Cortex of kidney (tissue), 1 donor: Measurements from ENCODE around the gene SPSB3.

Experiments used
- DNase-seq: peaks from one replicate; lab custom pipeline; 2025; lab: John Stamatoyannopoulos, UW

The SPSB3 gene

GRCh38 chr16:1775006-1775845, 7.1 kb downstream of the SPSB3 start:
- DNase-seq: no peak

DNA sequence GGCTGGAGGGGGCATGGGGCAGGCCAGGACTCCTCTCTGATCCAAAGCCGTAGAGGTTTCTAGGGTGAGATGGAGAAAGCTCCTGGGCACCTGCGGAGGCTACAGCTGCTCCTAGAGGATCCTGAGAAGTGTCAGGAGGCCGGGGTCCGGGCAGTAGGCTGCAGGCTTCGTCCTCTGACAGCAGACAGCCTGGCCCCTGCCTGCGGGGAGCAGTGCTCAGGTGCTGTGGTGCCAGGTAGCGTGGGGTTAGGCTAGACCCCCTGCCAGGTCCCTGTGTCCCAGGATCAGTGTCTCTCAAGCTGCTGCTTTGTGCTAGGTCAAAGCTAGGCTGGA, 8.0 kb downstream of the SPSB3 start:
- DNase-seq: no peak

DNA sequence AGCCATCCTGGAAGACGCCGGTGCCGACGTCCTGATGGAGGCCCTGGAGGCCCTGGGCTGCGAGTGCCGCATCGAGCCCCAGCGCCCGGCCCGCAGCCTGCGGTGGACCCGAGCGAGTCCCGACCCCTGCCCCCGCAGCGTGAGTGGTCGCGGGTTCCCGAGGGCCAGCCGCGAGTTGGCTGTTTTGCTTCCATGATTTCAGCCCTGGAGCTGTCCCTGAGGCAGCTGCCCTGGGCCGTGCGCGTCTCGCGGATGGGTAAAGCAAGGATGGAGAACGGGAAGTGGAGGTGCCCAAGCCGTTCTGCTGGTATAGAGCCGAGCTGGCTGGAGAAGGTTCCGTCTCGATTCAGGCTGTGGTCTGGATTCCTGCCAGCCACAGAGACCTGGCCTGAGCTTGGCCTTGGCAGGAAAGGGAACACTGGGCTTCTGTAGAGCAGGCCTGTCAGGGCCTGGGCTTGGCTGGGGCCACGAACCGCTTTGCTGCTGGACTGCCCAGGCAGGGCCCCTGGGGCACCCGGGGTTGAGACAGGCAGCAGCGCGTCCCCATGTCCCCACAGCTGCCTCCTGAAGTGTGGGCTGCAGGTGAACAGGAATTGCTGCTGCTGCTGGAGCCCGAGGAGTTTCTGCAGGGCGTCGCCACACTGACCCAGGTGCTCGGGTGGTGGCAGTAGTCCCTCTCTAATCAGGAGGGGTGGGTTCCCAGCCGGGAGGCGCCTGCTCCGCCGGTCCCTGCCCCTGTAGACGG, 8.5 kb downstream of the SPSB3 start:
- no peak for DNase-seq

GRCh38 chr16:1772908-1773702, 9.3 kb downstream of the SPSB3 start, which contains the start of gene MRPS34:
MRPS34 (minus strand) TSS chr16:1773134; CDS start chr16:1773119, 15 bp downstream.
- no peak for DNase-seq

GRCh38 chr16:1772362-1772907, 9.9 kb downstream of the SPSB3 start, which contains the start of gene EME2:
EME2 (plus strand) TSS chr16:1772810; CDS start chr16:1773228, 418 bp downstream.
- DNase-seq: no peak

GRCh38 chr16:1771864-1772361, 10.5 kb downstream of the SPSB3 start:
- no peak for DNase-seq

DNA sequence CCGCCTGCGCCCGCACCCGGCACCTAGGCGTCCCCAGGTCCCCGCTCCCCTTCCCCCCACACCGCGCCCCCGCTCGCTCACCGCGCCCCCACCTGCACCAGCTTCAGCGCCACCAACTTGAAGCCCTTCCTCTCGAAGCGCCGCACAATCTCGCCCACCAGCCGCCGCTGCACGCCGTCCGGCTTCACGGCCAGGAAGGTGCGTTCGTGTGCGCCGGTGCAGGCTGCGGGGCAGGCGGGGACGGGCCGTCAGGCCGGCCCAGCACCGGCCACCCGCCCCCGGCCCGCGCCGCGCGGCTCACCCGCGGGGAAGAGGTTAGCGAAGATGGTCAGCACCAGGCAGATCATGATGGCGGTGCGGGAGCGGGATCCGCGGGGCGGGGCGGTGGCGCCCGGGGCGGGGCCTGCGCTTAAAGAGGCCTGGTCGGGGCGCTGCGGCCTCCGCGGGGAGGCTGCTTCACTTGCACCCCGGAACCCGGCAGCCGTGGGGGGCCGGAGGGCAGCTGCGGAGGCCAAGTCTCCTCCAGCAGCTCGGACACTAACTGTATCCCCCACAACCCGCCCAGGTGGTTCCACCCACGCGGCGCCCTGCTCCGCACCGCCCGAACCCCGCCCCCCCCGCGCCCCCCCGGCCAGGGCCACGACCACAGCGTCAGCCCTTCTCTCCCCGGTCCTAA, 11.0 kb downstream of the SPSB3 start, which contains the start of gene NME3:
NME3 (minus strand) TSS at position 356 of the 676 bp plus-strand sequence; CDS start at position 347, 9 bp downstream.
- no peak for DNase-seq

- no peak for DNase-seq
These were observed 11.8 kb downstream of the SPSB3 start for GRCh38 chr16:1770328-1771187.

GRCh38 chr16:1769402-1770300, 12.7 kb downstream of the SPSB3 start:
- DNase-seq: no peak

DNA sequence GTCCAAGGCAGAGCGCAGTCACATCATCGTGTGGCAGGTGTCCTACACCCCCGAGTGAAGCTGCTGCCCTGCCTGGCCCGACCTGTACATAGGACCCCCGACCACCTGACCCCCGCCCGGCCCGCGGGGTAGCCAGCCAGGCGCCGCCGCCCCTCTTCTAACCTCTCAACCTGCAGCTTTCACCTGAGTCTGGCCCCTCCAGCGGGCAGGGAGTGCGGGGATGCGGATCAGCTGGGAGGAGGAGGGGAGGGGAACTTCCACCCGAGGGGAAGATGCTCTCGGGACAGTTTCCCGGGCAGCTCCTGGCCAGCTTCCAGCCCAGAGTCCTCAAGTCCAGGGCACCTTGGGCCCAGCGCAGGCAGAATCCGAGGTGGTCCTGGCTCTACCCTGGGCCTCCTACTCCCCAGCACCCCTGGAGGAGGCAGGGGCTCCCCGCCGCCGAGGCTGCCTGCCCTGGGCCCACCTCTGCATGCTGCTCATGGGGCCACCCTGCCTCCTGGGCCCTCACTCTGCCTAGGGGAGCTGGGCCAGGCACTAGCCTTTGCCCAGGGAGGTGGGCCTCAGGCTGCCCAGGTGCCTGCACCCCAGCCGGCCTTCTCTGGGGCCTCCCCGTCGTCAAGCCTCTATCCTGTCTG, 13.5 kb downstream of the SPSB3 start:
- DNase-seq: no peak

DNA sequence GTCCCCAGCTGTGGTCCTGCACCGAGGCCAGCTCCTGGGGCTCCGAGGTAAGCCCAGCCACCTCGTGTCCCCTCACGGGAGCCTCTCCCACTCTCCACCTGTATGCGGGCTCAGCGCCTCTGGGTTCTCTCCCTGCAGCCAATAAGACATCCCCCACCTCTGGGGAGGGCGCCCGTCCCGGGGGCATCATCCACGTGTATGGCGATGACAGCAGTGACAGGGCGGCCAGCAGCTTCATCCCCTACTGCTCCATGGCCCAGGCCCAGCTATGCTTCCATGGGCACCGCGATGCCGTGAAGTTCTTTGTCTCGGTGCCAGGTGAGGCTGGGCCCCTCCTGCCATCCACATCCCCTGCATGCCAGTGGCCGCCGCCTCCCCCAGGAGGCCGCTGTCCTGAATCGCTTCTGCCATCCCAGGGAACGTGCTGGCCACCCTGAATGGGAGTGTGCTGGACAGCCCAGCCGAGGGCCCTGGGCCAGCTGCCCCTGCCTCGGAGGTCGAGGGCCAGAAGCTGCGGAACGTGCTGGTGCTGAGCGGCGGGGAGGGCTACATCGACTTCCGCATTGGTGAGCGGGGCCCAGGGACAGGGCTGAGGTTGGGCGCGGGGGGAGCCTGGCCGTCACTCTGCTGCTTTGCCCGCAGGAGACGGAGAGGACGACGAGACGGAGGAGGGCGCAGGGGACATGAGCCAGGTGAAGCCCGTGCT, 14.2 kb downstream of the SPSB3 start:
- no peak for DNase-seq

DNA sequence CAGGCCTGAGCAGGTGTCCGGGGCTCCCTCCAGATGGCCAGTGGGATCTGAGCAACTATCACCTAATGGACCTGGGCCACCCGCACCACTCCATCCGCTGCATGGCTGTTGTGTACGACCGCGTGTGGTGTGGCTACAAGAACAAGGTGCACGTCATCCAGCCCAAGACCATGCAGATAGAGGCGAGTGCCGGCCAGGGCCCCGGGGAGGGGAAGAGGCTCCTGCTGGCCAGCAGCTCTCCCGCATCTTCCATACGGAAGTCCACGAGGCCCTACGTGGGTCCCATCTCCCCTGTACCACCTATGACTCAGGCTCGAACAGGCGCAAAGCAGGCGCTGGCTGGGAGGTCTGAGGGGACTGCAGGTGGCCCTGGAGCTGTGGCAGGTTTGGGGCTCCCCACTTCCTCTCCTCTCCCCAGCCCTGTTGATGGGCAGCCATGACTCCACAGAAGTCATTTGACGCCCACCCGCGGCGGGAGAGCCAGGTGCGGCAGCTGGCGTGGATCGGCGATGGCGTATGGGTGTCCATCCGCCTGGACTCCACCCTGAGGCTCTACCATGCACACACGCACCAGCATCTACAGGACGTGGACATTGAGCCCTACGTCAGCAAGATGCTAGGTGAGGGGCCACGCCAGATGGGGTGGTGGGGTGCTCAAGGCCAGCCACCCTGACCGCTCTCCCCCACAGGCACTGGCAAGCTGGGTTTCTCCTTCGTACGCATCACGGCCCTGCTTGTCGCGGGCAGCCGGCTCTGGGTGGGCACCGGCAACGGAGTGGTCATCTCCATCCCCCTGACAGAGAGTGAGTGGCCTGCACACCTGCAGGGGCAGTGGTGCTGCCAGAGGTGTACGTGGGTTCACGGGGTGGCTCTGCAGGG, 15.0 kb downstream of the SPSB3 start:
- no peak for DNase-seq

- DNase-seq: no peak
These were observed 15.7 kb downstream of the SPSB3 start for GRCh38 chr16:1766701-1767100.

GRCh38 chr16:1766231-1766630, 16.1 kb downstream of the SPSB3 start:
- no peak for DNase-seq

GRCh38 chr16:1765826-1766225, 16.5 kb downstream of the SPSB3 start:
- DNase-seq: no peak

DNA sequence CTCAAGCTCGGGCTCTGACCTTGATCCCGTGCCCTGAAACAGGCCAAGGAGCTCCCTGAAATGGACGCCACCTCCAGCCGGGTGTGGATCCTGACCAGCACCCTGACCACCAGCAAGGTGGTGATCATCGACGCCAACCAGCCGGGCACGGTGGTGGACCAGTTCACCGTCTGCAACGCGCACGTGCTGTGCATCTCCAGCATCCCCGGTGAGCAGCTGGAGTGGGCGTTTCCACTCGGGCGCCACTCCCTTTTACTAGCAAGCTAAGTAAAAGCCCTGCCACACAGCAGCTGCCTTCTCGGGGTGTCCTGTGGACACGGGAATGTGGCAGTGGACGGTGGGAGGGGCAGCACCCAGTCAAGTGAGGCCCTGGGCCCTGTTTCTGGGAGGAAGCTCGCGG, 17.4 kb downstream of the SPSB3 start:
- DNase-seq: no peak
